IMR-90 (cell line): Measurements from ENCODE around the gene MAML2. TPM values are rescaled to one million over a fixed set of nuclear protein-coding genes. Genes with fewer than 3 reads are reported as not detected.

Experiments used
- ATAC-seq: fragments of 200-7000 bp; cut with Tn5 transposase; 2 replicates; pipeline ENCODE4 v1.9.1; 2020; ENCODE audit warnings: low read depth, mild to moderate bottlenecking, moderate library complexity
- BruUV-seq: library from RNA; stranded (reverse); fragments of 400-500 nt; replicated peaks from 2 replicates; lab custom pipeline; 2021; lab: Mats Ljungman, UMichigan
- CTCF ChIA-PET: fragments of 300-600 bp; formaldehyde crosslinking; extraction: SDS; loops from one replicate; lab custom pipeline; 2021; ENCODE audit warnings: antibody characterized with exemption; lab: Yijun Ruan, JAX
- POLR2A ChIA-PET: fragments of 300-600 bp; sonication (Branson Sonifier 250); formaldehyde crosslinking; loops from one replicate; lab custom pipeline; 2022; ENCODE audit warnings: antibody characterized with exemption; ENCODE audit not compliant: unreplicated experiment; lab: Charles Lee
- DNase-seq: peaks from one replicate; pipeline ENCODE4 v3.0.0; 2013
- H2AFZ ChIP-seq: replicated peaks from 2 replicates; pipeline ENCODE3; 2013; ENCODE audit warnings: low read length, mild to moderate bottlenecking; ENCODE audit not compliant: poor library complexity
- H2AK5ac ChIP-seq: 2 replicates; pipeline ENCODE4 v1.6.1; 2013; ENCODE audit warnings: low read depth, low read length, inconsistent platforms
- H2AK9ac ChIP-seq: replicated peaks from 2 replicates; pipeline ENCODE3; 2013; ENCODE audit warnings: mild to moderate bottlenecking, low read depth, low read length, moderate library complexity; ENCODE audit not compliant: poor library complexity
- H2BK120ac ChIP-seq: 2 replicates; pipeline ENCODE4 v1.6.1; 2013; ENCODE audit warnings: low read depth, low read length, inconsistent platforms
- H2BK15ac ChIP-seq: 3 replicates; pipeline ENCODE4 v1.6.1; 2013; ENCODE audit warnings: low read depth, low read length, inconsistent platforms
- H2BK20ac ChIP-seq: 2 replicates; pipeline ENCODE4 v1.6.1; 2013; ENCODE audit warnings: low read depth, mild to moderate bottlenecking, inconsistent platforms, low read length, moderate library complexity
- H2BK5ac ChIP-seq: 2 replicates; pipeline ENCODE4 v1.6.1; 2013; ENCODE audit warnings: mild to moderate bottlenecking, low read depth, low read length, inconsistent platforms; ENCODE audit not compliant: poor library complexity, severe bottlenecking
- H3K14ac ChIP-seq: replicated peaks from 2 replicates; pipeline ENCODE4 v1.6.1; 2013; ENCODE audit warnings: low read depth, low read length, inconsistent platforms
- H3K18ac ChIP-seq: 2 replicates; pipeline ENCODE4 v1.6.1; 2013; ENCODE audit warnings: low read depth, low read length, control low read depth
- H3K23ac ChIP-seq: 2 replicates; pipeline ENCODE4 v1.6.1; 2013; ENCODE audit warnings: low read depth, low read length, inconsistent platforms
- H3K27ac ChIP-seq: 2 replicates; pipeline ENCODE4 v1.5.1; 2013; ENCODE audit warnings: mild to moderate bottlenecking, control low read depth, low read length; ENCODE audit not compliant: insufficient read depth
- H3K27me3 ChIP-seq: 2 replicates; pipeline ENCODE4 v1.6.1; 2013; ENCODE audit warnings: low read length; ENCODE audit not compliant: control insufficient read depth, insufficient read depth
- H3K36me3 ChIP-seq: 2 replicates; pipeline ENCODE4 v1.6.1; 2013; ENCODE audit warnings: low read length, mixed read lengths; ENCODE audit not compliant: control insufficient read depth, insufficient read depth
- H3K4ac ChIP-seq: 2 replicates; pipeline ENCODE4 v1.6.1; 2013; ENCODE audit warnings: low read depth, low read length, inconsistent platforms
- H3K4me1 ChIP-seq: 2 replicates; pipeline ENCODE4 v1.6.1; 2013; ENCODE audit warnings: low read length, mixed read lengths; ENCODE audit not compliant: control insufficient read depth, insufficient read depth
- H3K4me2 ChIP-seq: 2 replicates; pipeline ENCODE4 v1.6.1; 2013; ENCODE audit warnings: low read depth, mild to moderate bottlenecking, control low read depth, low read length, moderate library complexity
- H3K4me3 ChIP-seq: 2 replicates; pipeline ENCODE4 v1.5.1; 2013; ENCODE audit warnings: low read depth, mild to moderate bottlenecking, control low read depth, low read length, moderate library complexity; ENCODE audit not compliant: insufficient read depth
- H3K56ac ChIP-seq: 2 replicates; pipeline ENCODE4 v1.6.1; 2013; ENCODE audit warnings: low read length, inconsistent platforms; ENCODE audit not compliant: insufficient read depth; ENCODE audit errors: extremely low read depth
- H3K79me1 ChIP-seq, 2 experiments: 2 replicates each; pipeline ENCODE4 v1.6.1; 2013; ENCODE audit warnings: low read length in 2 of 2, inconsistent platforms in 1 of 2, low read depth in 1 of 2
- H3K9ac ChIP-seq: 2 replicates; pipeline ENCODE4 v1.6.1; 2013; ENCODE audit warnings: low read depth, low read length, control low read depth
- H3K9me1 ChIP-seq: 2 replicates; pipeline ENCODE4 v1.6.1; 2013; ENCODE audit warnings: low read length, inconsistent platforms; ENCODE audit not compliant: insufficient read depth
- H3K9me3 ChIP-seq: 2 replicates; pipeline ENCODE4 v1.6.1; 2013; ENCODE audit warnings: low read length; ENCODE audit not compliant: control insufficient read depth, insufficient read depth
- H4K20me1 ChIP-seq: 2 replicates; pipeline ENCODE4 v1.6.1; 2013; ENCODE audit warnings: low read length, inconsistent platforms; ENCODE audit not compliant: insufficient read depth
- H4K5ac ChIP-seq: 2 replicates; pipeline ENCODE4 v1.6.1; 2013; ENCODE audit warnings: mild to moderate bottlenecking, low read depth, low read length, control low read depth
- H4K8ac ChIP-seq, 2 experiments: 2 replicates each; pipeline ENCODE4 v1.6.1; 2013; ENCODE audit warnings: low read depth in 2 of 2, low read length in 2 of 2, control low read depth in 1 of 2, inconsistent platforms in 1 of 2
- H4K91ac ChIP-seq: 2 replicates; pipeline ENCODE4 v1.6.1; 2013; ENCODE audit warnings: low read depth, low read length, inconsistent platforms; ENCODE audit not compliant: insufficient read depth
- CEBPB ChIP-seq: IDR thresholded peaks from 2 replicates; pipeline ENCODE4 v1.6.1; 2012; ENCODE audit warnings: low read depth, low read length, improper control_type of control experiment
- CHD1 ChIP-seq: IDR thresholded peaks from 2 replicates; pipeline ENCODE4 v1.6.1; 2012; ENCODE audit warnings: low read depth, low read length, improper control_type of control experiment
- CTCF ChIP-seq: conservative IDR thresholded peaks from 2 replicates; pipeline ENCODE4 v1.5.1; 2012; ENCODE audit warnings: mild to moderate bottlenecking, low read depth, low read length, improper control_type of control experiment
- MXI1 ChIP-seq: IDR thresholded peaks from 2 replicates; pipeline ENCODE4 v1.6.1; 2012; ENCODE audit warnings: low read depth, mild to moderate bottlenecking, low read length, moderate library complexity, borderline replicate concordance
- RFX5 ChIP-seq: IDR thresholded peaks from 2 replicates; pipeline ENCODE4 v1.8.0; 2012; ENCODE audit warnings: low read depth, mild to moderate bottlenecking, low read length, moderate library complexity
- WGBS, 2 experiments: methylation state at CpG; one replicate each; pipeline versions ENCODE4 v1.1.5 to v1.1.7; 2013; ENCODE audit warnings: missing lambda C conversion rate in 2 of 2; ENCODE audit not compliant: insufficient read length in 1 of 2; ENCODE audit errors: extremely low coverage in 2 of 2; 5-methylcytosine and 5-hydroxymethylcytosine counted together
- dilution Hi-C: fragments of 300-500 bp; cut with HindIII; formaldehyde crosslinking; loops from one replicate; pipeline ENCODE4 v1.14.3; 2018; ENCODE audit warnings: low sequenced_read_pairs; ENCODE audit not compliant: unreplicated experiment
- in situ Hi-C: fragments of 300-500 bp; cut with MboI; formaldehyde crosslinking; loops from 3 replicates; pipeline ENCODE4 v1.14.3; 2019; ENCODE audit warnings: low sequenced_read_pairs, inconsistent platforms, mixed read lengths
- intact Hi-C: fragments of 100-400 bp; cut with micrococcal nuclease; formaldehyde crosslinking; loops from 2 replicates; pipeline ENCODE4 v1.10.0; 2022
- polyA plus RNA-seq, 3 experiments: library from polyadenylated mRNA; depleted of rRNA; stranded (reverse); fragments of >200 nt; gene quantifications; 2 replicates each; pipeline ENCODE4 v1.2.3, GENCODE V29; 2012; ENCODE audit warnings: low replicate concordance in 1 of 3
- total RNA-seq: library from RNA; depleted of rRNA; stranded (reverse); fragments of >200 nt; gene quantifications from 2 replicates; pipeline ENCODE4 v1.2.3, GENCODE V29; 2012
- TF ChIP-seq, protein P1 (sequence below): fragments of 150-350 bp; IDR thresholded peaks from 2 replicates; pipeline ENCODE4 v1.6.1; 2016; ENCODE audit warnings: low read depth, mild to moderate bottlenecking, low read length, moderate library complexity, borderline replicate concordance

Gene MAML2
- total and polyA plus RNA-seq, 2 of the 4 experiments (the other 2 are of a cell fraction), result 15.0 to 19.5 TPM

GRCh38 chr11:96299155-96299888 is 43.7 kb downstream of the MAML2 start (continued):
- TF ChIP-seq CTCF, result no peak

DNA sequence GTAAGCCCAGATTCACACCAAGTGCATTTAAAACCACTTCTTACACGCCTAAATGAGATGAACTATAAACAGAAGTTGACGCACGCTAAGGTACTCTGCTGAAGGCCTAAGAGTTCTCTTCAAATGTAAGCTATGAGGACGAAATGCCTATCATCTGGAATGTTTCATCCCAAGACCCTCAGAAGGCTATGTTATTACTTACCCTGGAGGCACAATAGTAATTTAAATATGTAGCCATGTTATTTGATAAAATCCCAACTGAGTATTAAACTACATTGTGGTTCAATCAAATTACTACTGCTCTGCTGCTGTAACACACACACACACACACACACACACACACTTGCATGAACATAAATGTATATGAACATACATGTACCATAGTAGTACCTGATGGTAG is 47.6 kb downstream of the MAML2 start:
- Histone ChIP-seq H4K20me1 (peaks cover 9% of the 10 kb centered on the region; the same call in 1 of the 2 replicates), H3K79me1 (peaks cover 28 to 59% of the 10 kb centered on the region in 2 experiments), H2BK120ac (no peak overlapping the region), H2BK5ac (no peak overlapping the region), H3K23ac (no peak overlapping the region), H3K18ac (no peak overlapping the region), H4K8ac (no peak overlapping the region), H2AK5ac (no peak overlapping the region), H2BK20ac (no peak overlapping the region), H4K91ac (no peak overlapping the region), H3K4me3 (no peak overlapping the region), H3K9me3 (no peaks in the 10 kb centered on the region), H2BK15ac (no peak overlapping the region), H3K14ac (no peak overlapping the region), H3K4me1 (peaks cover 1% of the 10 kb centered on the region; the same call in 1 of the 2 replicates), H3K4ac (no peak overlapping the region), H2AFZ (no peak overlapping the region), H3K56ac (no peak overlapping the region), H3K4me2 (no peak overlapping the region), H3K27me3 (no peaks in the 10 kb centered on the region), H3K9me1 (peaks cover 9% of the 10 kb centered on the region), H3K27ac (no peak overlapping the region), H2AK9ac (no peak overlapping the region), H4K5ac (no peak overlapping the region), H3K9ac (no peak overlapping the region), H3K36me3 (peaks cover 3% of the 10 kb centered on the region)
- TF ChIP-seq CHD1 (no peak), MXI1 (no peak), CEBPB (no peak), RFX5 (no peak)
- TF ChIP-seq, protein P1, sequence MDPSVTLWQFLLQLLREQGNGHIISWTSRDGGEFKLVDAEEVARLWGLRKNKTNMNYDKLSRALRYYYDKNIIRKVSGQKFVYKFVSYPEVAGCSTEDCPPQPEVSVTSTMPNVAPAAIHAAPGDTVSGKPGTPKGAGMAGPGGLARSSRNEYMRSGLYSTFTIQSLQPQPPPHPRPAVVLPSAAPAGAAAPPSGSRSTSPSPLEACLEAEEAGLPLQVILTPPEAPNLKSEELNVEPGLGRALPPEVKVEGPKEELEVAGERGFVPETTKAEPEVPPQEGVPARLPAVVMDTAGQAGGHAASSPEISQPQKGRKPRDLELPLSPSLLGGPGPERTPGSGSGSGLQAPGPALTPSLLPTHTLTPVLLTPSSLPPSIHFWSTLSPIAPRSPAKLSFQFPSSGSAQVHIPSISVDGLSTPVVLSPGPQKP, result no peak
- ChIA-PET POLR2A (no interaction called here), CTCF (interaction anchor here (1.0 kb wide), 1 partner anchor 17 kb away, joined by 4 read pairs; no protein-coding TSS in a partner anchor)
- no TSS peak for BruUV-seq
- dilution Hi-C loops (no loop called here), intact Hi-C loops (no loop called here), in situ Hi-C loops (no loop called here)
- ATAC-seq (no peak), DNase-seq (no peak)
- WGBS, 2 experiments, result no CpG with 5 or more reads among the region's 4 CpGs
